Midbrain (tissue), 1 donor: ENCODE data around the gene TMED1.
A peak's percentile ranks its signal among the peaks of the same experiment; 100 is the strongest.
"Not testable (repeated sequence)": the region's sequence is repeated elsewhere in the genome, so short reads cannot be mapped to it uniquely, and the experiment has no call there.

ENCODE experiments used
- DNase-seq: peaks from one replicate; lab custom pipeline; 2025; lab: John Stamatoyannopoulos, UW

TMED1 gene

GRCh38 chr19:10835754-10836478 lies at the start of gene TMED1:
TSS of gene TMED1 (minus strand) at chr19:10836212. CDS start at chr19:10836191, 21 bp downstream.
- peak; percentile 97 for DNase-seq

- DNase-seq: no peak
Measured at GRCh38 chr19:10885201-10886169, 49.5 kb upstream of the TMED1 start.

GRCh38 chr19:10884274-10884673 lies 48.3 kb upstream of the TMED1 start:
- DNase-seq: no peak

GRCh38 chr19:10882108-10882457 lies 46.1 kb upstream of the TMED1 start:
- DNase-seq: no peak

GRCh38 chr19:10881403-10882107 lies 45.5 kb upstream of the TMED1 start:
- no peak for DNase-seq

- no peak for DNase-seq
Measured at GRCh38 chr19:10878253-10878652, 42.2 kb upstream of the TMED1 start.

GRCh38 chr19:10877608-10878007 lies 41.6 kb upstream of the TMED1 start:
- not testable (repeated sequence) for DNase-seq

- peak; percentile 46 for DNase-seq
Measured at GRCh38 chr19:10876459-10877240, 40.6 kb upstream of the TMED1 start.

GRCh38 chr19:10874024-10874423 lies 38.0 kb upstream of the TMED1 start:
- no peak for DNase-seq

- DNase-seq: no peak
Measured at GRCh38 chr19:10872546-10873107, 36.6 kb upstream of the TMED1 start.

- peak; percentile 23 for DNase-seq
Measured at GRCh38 chr19:10871711-10872545, 35.9 kb upstream of the TMED1 start.

- DNase-seq: peak; percentile 99
Measured at GRCh38 chr19:10870955-10871603, 35.1 kb upstream of the TMED1 start, which contains the start of gene CARM1. TSS of gene CARM1 (plus strand) at chr19:10871553. CDS start at chr19:10871703, 150 bp downstream.

- DNase-seq: no peak
Measured at GRCh38 chr19:10870501-10870954, 34.5 kb upstream of the TMED1 start.

- DNase-seq: not testable (repeated sequence)
Measured at GRCh38 chr19:10869872-10870311, 33.9 kb upstream of the TMED1 start.

- DNase-seq: no peak
Measured at GRCh38 chr19:10868872-10869547, 33.0 kb upstream of the TMED1 start.

- no peak for DNase-seq
Measured at GRCh38 chr19:10866495-10866894, 30.5 kb upstream of the TMED1 start.

GRCh38 chr19:10864538-10864899 lies 28.5 kb upstream of the TMED1 start:
- peak; percentile 81 for DNase-seq

- no peak for DNase-seq
Measured at GRCh38 chr19:10863107-10863717, 27.2 kb upstream of the TMED1 start.
